Mucosa of descending colon (tissue), 3 donors: ENCODE results near the gene RNF113B. TPM values are rescaled to one million over a fixed set of nuclear protein-coding genes. Genes with fewer than 3 reads are reported as not detected.

Experiments used
- ATAC-seq: fragments of 200-7000 bp; cut with Tn5 transposase; one replicate; pipeline ENCODE4 v1.9.1; 2020; ENCODE audit warnings: mild to moderate bottlenecking, moderate library complexity
- DNase-seq, 3 donors: peaks; one replicate each; pipeline ENCODE4 v3.0.0-alpha.2; 2020
- H3K36me3 ChIP-seq: fragments of 200-600 bp; one replicate; pipeline ENCODE4 v1.8.0; 2021; ENCODE audit warnings: low read depth, mild to moderate bottlenecking
- H3K4me1 ChIP-seq: fragments of 200-600 bp; one replicate; pipeline ENCODE4 v1.8.0; 2021; ENCODE audit warnings: low read depth, mild to moderate bottlenecking
- H3K4me3 ChIP-seq: fragments of 200-600 bp; one replicate; pipeline ENCODE4 v1.8.0; 2021; ENCODE audit warnings: mild to moderate bottlenecking
- H3K9me3 ChIP-seq: fragments of 200-600 bp; one replicate; pipeline ENCODE4 v1.8.0; 2021; ENCODE audit warnings: mild to moderate bottlenecking
- intact Hi-C, 2 donors: fragments of 100-400 bp; cut with DNase I in 1 of 2; cut with micrococcal nuclease in 1 of 2; formaldehyde crosslinking; loops; one replicate each; pipeline versions ENCODE4 v1.11.0 to v1.11.1; 2022; cut with DNase I, micrococcal nuclease
- total RNA-seq, 3 donors: library from RNA; stranded (reverse); fragmentation: NEBNext Ultra II Directional in 2 of 3; extraction: Animal tissue kit (Norgen Biotek cat#: 25700) in 2 of 3; gene quantifications; one replicate each; pipeline versions ENCODE4 v1.2.1 to v1.2.4, GENCODE V29; 2021 to 2023
- TF ChIP-seq, protein P1 (sequence below): fragments of 200-600 bp; IDR thresholded peaks from one replicate; pipeline ENCODE4 v1.8.0; 2022; ENCODE audit warnings: antibody characterized with exemption, mild to moderate bottlenecking
- donor health status: DM: no; HTN: no; CAD: no; lungs with moderate emphysema.
- donor health status: DM: no; HTN: no; CAD: no.
- donor health status: DM: no; HTN: yes; CAD: no.

Gene RNF113B
- total RNA-seq, 3 donors from 2014 or later: not detected

DNA sequence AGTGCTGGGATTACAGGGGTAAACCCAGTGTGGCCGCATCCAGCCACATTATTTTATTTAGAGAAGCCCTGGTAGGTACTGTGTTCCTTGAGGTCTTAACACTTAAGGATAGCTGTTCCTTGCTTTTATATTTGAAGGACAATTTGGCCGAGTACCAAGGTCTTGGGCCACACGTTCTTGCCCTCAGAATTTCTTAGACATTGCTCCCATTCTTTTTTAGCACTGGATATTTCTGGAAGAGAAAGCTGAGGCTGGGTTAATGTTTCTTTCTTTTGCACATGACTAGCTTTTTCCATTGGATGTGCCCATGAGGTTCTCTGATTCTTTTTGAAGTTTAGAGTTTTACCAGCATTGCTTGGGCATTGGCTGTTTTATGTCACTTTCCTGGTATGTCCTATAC is 5.5 kb upstream of the RNF113B start:
- Histone ChIP-seq H3K9me3 (no peaks in the 10 kb centered on the region), H3K36me3 (no peaks in the 10 kb centered on the region), H3K4me1 (no peaks in the 10 kb centered on the region), H3K4me3 (no peak overlapping the region)
- intact Hi-C loops: no loop called here
- TF ChIP-seq, protein P1, sequence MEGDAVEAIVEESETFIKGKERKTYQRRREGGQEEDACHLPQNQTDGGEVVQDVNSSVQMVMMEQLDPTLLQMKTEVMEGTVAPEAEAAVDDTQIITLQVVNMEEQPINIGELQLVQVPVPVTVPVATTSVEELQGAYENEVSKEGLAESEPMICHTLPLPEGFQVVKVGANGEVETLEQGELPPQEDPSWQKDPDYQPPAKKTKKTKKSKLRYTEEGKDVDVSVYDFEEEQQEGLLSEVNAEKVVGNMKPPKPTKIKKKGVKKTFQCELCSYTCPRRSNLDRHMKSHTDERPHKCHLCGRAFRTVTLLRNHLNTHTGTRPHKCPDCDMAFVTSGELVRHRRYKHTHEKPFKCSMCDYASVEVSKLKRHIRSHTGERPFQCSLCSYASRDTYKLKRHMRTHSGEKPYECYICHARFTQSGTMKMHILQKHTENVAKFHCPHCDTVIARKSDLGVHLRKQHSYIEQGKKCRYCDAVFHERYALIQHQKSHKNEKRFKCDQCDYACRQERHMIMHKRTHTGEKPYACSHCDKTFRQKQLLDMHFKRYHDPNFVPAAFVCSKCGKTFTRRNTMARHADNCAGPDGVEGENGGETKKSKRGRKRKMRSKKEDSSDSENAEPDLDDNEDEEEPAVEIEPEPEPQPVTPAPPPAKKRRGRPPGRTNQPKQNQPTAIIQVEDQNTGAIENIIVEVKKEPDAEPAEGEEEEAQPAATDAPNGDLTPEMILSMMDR: no peak
- no peak for ATAC-seq
- DNase-seq: no peak

DNA sequence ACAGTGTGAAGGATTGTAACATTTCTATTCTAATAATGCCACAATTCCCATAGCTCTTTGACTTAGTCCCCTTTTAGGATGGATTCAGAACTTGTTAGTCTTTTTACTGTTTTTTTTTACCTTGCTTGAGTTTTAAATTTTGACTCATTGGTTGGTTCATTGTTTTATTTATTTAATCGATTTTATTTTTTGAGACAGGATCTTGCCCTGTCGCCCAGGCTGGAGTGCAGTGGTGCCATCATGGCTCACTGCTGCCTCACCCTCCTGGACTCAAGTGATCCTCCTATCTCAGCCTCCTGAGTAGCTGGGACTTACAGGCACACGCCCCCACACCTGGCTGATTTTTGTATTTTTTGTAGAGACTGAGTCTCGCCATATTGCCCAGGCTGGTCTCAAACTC is 5.1 kb upstream of the RNF113B start:
- TF ChIP-seq, protein P1: no peak
- Histone ChIP-seq H3K4me1 (no peaks in the 10 kb centered on the region), H3K9me3 (no peaks in the 10 kb centered on the region), H3K4me3 (no peak overlapping the region), H3K36me3 (no peaks in the 10 kb centered on the region)
- no peak for ATAC-seq
- DNase-seq: no peak
- intact Hi-C loops: no loop called here

DNA sequence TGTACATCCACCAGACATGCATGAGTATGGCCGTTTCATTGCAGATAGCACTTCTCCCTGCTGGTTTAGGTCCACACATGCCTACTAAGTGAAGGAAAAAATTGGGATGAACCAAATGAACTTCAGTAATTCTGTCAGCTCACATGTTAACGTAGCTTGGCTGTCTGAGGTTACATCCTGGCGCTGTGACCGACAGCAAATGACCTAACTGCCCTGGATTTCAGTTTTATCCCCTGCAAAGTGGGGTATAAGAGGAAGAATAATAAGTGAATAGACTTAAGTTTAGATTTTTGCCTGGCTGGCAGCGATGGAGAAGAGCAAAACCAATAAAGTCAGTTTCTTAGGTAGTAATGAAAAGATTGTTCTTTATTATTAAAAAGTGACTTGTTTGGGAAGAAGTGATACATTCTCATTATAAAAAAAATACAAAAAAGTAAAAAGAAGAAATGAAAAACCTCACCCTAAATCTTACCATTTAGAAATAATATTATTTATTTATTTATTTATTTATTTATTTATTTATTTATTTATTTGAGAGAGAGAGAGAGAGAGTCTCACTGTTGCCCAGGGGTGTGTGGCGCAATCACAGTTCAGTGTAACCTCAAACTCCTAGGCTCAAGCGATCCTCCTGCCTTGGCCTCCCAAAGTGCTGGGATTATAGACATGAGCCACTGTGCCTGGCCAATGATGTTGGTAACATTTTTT is 4.2 kb upstream of the RNF113B start:
- TF ChIP-seq, protein P1: no peak
- DNase-seq: no peak
- H3K4me1 ChIP-seq: no peaks in the 10 kb centered on the region
- intact Hi-C loops: no loop called here
- H3K9me3 ChIP-seq: no peaks in the 10 kb centered on the region
- no peaks in the 10 kb centered on the region for H3K36me3 ChIP-seq
- H3K4me3 ChIP-seq: no peak overlapping the region
- no peak for ATAC-seq

DNA sequence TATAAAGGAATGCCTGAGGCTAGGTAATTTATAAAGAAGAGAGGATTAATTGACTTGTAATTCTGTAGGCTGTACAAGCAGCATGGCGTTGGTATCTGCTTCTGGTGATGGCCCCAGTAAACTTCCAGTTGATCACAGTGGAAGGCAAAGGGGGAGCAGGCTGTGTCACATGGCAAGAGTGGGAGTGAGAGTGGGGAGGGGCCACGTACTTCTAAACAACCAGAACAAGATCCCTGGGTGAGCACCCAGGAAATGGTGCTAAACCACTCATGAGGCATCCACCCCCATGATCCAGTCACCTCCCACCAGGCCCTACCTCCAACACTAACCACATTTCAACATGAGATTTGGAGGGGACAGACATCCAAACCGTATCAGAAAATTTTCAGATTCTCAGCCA is 3.0 kb upstream of the RNF113B start:
- intact Hi-C loops: no loop called here
- TF ChIP-seq, protein P1: no peak
- DNase-seq (no peak), ATAC-seq (no peak)
- Histone ChIP-seq H3K36me3 (no peaks in the 10 kb centered on the region), H3K9me3 (no peaks in the 10 kb centered on the region), H3K4me3 (no peak overlapping the region), H3K4me1 (no peaks in the 10 kb centered on the region)

DNA sequence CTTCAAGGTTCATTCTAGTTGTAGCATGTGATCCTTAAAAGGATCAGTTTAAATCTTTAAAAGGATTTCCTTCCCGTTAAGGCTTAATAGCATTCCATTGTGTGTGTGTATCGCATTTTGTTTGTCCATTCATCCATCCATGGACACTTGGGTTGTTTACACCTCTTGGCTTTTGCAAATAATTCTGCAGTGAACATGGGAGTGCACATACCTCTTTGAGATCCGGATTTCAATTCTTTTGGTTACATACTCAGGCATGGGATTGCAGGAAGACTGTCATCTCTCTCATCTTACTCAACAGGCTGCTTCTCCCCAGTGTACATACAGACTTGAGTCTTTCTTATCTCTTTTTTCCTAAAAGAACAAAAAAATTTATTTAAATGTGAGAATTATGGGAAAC is 1.2 kb downstream of the RNF113B start:
- intact Hi-C loops: no loop called here

More for the DNA sequence above, 1.2 kb downstream of the RNF113B start:
- Histone ChIP-seq H3K4me3 (no peak overlapping the region), H3K4me1 (peaks cover 5% of the 10 kb centered on the region), H3K9me3 (no peaks in the 10 kb centered on the region), H3K36me3 (no peaks in the 10 kb centered on the region)
- no peak for ATAC-seq
- TF ChIP-seq, protein P1: no peak
- no peak for DNase-seq
